Measurements from ENCODE around the gene GNB5. TPM values are rescaled to one million over a fixed set of nuclear protein-coding genes. Genes with fewer than 3 reads are reported as not detected.

Gene GNB5
- total and polyA plus RNA-seq, 4 donors, result 18.2 to 30.0 (median 27.1) TPM

DNA sequence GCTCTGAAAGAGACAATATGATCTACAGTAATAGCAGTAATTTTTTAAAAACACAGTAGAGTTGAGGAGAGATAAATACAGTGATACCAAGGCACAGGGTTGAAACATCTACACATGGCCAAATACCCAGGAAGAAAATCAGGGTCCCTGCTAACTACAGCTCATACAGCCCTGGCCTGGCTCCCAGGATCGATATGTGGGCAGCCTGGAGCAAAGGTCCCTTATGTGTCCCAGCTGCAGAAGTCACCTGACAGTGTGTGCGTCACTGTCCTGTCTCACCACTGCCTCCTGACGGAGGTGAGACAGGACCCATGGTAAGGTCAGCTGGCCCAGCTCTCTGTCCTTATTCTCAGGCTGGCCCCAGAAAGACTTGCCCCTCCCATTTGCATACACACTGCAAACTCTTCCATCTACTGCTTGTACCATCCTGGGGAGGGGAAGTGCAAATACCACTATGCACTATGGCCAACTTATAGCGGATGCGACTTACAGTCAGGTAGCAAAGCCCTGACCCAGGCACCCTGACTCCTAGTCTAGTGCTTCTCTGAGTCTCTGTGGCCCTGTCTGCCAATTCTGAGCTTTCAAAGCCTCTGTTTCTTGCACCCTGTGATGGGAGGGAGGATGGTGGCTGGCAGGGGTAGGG lies 56.6 kb downstream of the GNB5 start:
- Histone ChIP-seq H3K36me3 (ENCODE audit: control insufficient read depth in 1 of 2, insufficient read depth in 2 of 2, low read length in 1 of 2) (peaks cover 3 to 9% of the 10 kb centered on the region in 2 donors), H3K27me3 (ENCODE audit: control insufficient read depth in 1 of 2, insufficient read depth in 2 of 2, low read length in 1 of 2) (no peaks in the 10 kb centered on the region), H3K4me3 (ENCODE audit: low read length in 2 of 2) (no peak overlapping the region), H3K27ac (ENCODE audit: low read depth in 1 of 2, low read length in 2 of 2) (no peak overlapping the region), H3K9me3 (ENCODE audit: control insufficient read depth, low read length) (no peaks in the 10 kb centered on the region), H3K4me1 (ENCODE audit: control insufficient read depth in 1 of 2, insufficient read depth in 2 of 2, low read length in 2 of 2) (no peaks in the 10 kb centered on the region)
- ATAC-seq (ENCODE audit: low FRiP score) (no peak), DNase-seq (no peak)
- WGBS, 2 donors, result 91 to 94% methylated on average over 5 of the region's 5 CpGs
- intact Hi-C loops (cut with DNase I), result loop anchor here in 1 of 2 donors (10.0 kb wide), 1 partner anchor 180 kb away; no protein-coding TSS in a partner anchor

DNA sequence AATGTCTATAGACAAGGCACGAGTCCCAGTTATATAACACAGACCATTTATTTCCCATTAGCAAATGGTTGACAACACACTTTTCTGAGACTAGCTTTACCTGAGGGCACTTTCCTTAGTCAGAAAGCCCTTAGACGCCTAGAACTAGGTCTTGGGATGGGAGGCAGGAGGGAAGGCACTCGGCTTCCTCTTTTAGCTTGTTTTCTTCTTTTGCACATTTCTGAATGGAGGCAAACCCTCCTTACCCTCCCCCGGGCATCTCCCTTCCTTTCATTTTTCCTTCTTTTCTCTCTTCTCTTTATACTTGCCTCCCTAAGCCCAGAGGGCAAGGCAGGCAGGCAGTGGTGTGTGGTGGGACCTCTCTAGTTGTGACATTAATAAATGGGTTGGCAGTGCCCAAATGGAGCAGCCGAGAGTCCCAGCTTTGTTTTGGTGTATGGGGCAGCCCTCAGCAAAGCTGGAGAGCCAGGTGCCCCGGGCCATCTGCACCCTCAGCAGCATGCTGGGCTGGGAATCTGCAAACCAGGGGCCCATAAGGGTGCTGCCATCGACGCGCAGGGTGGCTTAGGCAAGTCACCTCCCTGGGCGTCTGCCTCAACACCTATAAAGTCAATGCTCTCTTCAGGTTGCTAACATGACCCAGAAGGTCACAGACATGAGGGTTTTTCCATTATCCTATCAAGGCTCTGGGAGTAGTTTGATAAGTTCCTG lies 57.5 kb downstream of the GNB5 start:
- no peaks in the 10 kb centered on the region for H3K4me1 ChIP-seq (ENCODE audit: control insufficient read depth in 1 of 2, insufficient read depth in 2 of 2, low read length in 2 of 2)
- DNase-seq (no peak), ATAC-seq (ENCODE audit: low FRiP score) (no peak)
- H3K36me3 ChIP-seq (ENCODE audit: control insufficient read depth in 1 of 2, insufficient read depth in 2 of 2, low read length in 1 of 2), result peaks cover 3 to 9% of the 10 kb centered on the region in 2 donors
- H3K27ac ChIP-seq (ENCODE audit: low read depth in 1 of 2, low read length in 2 of 2), result no peak overlapping the region
- 95 to 96% methylated on average over 10 of the region's 10 CpGs for WGBS, 2 donors
- no peaks in the 10 kb centered on the region for H3K9me3 ChIP-seq (ENCODE audit: control insufficient read depth, low read length)
- no peak overlapping the region for H3K4me3 ChIP-seq (ENCODE audit: low read length in 2 of 2)
- H3K27me3 ChIP-seq (ENCODE audit: control insufficient read depth in 1 of 2, insufficient read depth in 2 of 2, low read length in 1 of 2), result no peaks in the 10 kb centered on the region
- intact Hi-C loops (cut with DNase I), result loop anchor here in 1 of 2 donors (10.0 kb wide), 1 partner anchor 179 kb away; no protein-coding TSS in a partner anchor

DNA sequence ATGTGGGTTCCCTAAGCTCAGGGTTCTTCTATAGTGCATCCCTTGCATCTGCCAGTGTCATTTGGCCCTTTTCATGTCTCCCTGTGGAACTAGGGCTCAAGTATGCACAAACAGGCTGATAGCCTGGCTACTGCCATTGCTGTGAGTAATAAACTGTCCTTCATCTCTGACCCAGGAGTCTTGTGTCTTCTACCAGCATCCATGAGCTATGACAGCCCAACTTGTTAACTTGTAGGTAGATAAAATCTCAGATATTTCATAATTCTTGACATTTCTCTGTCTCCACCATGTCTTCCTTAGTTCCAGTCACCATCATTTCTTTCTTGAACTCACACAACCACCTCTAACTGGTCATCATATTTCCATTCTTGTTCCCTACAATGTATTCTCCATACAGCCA lies 59.1 kb downstream of the GNB5 start:
- H3K4me3 ChIP-seq (ENCODE audit: low read length in 2 of 2), result no peak overlapping the region
- H3K36me3 ChIP-seq (ENCODE audit: control insufficient read depth in 1 of 2, insufficient read depth in 2 of 2, low read length in 1 of 2), result peaks cover 3 to 11% of the 10 kb centered on the region in 2 donors
- H3K27ac ChIP-seq (ENCODE audit: low read depth in 1 of 2, low read length in 2 of 2), result no peak overlapping the region
- ATAC-seq (ENCODE audit: low FRiP score) (no peak), DNase-seq (no peak)
- H3K9me3 ChIP-seq (ENCODE audit: control insufficient read depth, low read length), result no peaks in the 10 kb centered on the region
- intact Hi-C loops (cut with DNase I), result loop anchor here in 1 of 2 donors (10.0 kb wide), 1 partner anchor 177 kb away; no protein-coding TSS in a partner anchor
- no peaks in the 10 kb centered on the region for H3K4me1 ChIP-seq (ENCODE audit: control insufficient read depth in 1 of 2, insufficient read depth in 2 of 2, low read length in 2 of 2)
- H3K27me3 ChIP-seq (ENCODE audit: control insufficient read depth in 1 of 2, insufficient read depth in 2 of 2, low read length in 1 of 2), result no peaks in the 10 kb centered on the region

DNA sequence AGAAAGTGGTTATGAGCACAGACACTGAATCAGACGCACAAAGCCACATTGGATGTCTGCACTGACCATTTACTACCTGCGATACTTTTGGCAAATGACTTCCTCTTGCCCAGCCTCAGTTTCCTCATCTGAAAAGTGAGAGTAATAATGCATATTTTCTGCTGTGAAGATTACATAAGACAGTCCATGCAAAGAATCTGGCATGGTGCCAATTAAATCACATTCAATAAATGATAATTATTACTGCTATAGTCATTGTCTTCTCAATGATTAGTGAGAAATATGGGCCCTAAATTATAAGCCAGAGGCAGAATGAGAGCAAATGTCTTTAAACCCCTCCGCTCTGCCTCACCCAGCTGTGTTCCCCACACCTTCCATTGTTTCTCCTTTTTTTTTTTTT lies 62.6 kb downstream of the GNB5 start:
- no peak for ATAC-seq (ENCODE audit: low FRiP score)
- 99 to 100% methylated on average over 3 of the region's 3 CpGs for WGBS, 2 donors
- DNase-seq, result no peak
- intact Hi-C loops (cut with DNase I), result no loop called here
- Histone ChIP-seq H3K27ac (ENCODE audit: low read depth in 1 of 2, low read length in 2 of 2) (no peak overlapping the region), H3K27me3 (ENCODE audit: control insufficient read depth in 1 of 2, insufficient read depth in 2 of 2, low read length in 1 of 2) (no peaks in the 10 kb centered on the region), H3K36me3 (ENCODE audit: control insufficient read depth in 1 of 2, insufficient read depth in 2 of 2, low read length in 1 of 2) (peaks cover 3 to 12% of the 10 kb centered on the region in 2 donors), H3K4me3 (ENCODE audit: low read length in 2 of 2) (no peak overlapping the region), H3K4me1 (ENCODE audit: control insufficient read depth in 1 of 2, insufficient read depth in 2 of 2, low read length in 2 of 2) (no peaks in the 10 kb centered on the region), H3K9me3 (ENCODE audit: control insufficient read depth, low read length) (no peaks in the 10 kb centered on the region)

DNA sequence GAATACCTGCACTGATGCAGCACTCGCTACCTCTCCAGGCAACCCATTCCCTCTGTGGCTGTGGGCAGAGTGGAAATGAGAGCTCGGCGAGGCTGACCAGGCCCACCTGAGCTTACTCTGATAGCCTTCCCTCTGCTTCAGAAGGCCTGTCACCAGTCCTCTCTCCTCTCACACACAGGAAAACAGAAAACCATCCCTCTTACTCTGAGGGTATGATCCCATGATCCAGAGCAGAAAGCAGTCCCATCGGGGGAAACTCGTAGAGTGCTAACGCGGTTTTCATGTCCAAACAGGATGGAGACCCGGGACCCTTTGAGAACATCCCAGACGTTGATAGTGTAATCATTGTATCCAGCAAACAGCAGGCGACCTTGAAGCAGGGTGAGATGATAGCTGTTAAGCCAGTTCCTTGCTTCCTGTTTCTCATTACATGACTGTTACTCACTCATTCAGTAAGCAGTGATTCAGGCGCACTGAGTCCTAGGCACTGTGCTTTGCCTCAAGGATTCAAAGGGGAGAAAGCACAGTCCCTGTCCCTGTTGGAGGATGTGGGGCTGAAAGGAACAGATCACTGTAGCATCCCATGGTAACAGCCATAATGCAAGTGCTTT lies 66.8 kb downstream of the GNB5 start:
- no peak overlapping the region for H3K4me3 ChIP-seq (ENCODE audit: low read length in 2 of 2)
- WGBS, 2 donors, result 91 to 92% methylated on average over 11 of the region's 11 CpGs

DNA sequence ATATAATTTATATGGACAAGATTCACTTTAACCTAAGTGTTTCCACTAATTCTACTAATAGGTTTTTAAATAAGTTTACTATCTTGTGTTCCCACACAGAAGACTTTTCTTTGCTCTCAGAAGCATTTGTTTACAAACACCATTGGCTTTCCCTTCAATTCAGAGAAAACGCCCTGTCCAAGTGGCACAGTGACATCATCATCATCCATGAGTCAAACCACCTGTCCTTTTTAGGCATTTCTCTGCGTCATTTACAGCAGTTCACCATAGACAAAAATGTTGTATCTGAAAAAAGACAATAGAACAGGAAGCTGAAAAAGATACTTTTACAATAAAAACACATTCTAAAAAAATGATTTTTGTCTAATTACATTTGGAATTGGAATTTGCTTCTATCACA lies 69.3 kb downstream of the GNB5 start:
- 90 to 93% methylated on average over 2 of the region's 2 CpGs for WGBS, 2 donors
- peaks cover 0 to 7% of the 10 kb centered on the region in 2 donors for H3K36me3 ChIP-seq (ENCODE audit: control insufficient read depth in 1 of 2, insufficient read depth in 2 of 2, low read length in 1 of 2)
- no peak overlapping the region for H3K4me3 ChIP-seq (ENCODE audit: low read length in 2 of 2)
- intact Hi-C loops (cut with DNase I), result no loop called here
- no peaks in the 10 kb centered on the region for H3K27me3 ChIP-seq (ENCODE audit: control insufficient read depth in 1 of 2, insufficient read depth in 2 of 2, low read length in 1 of 2)
- no peak overlapping the region for H3K27ac ChIP-seq (ENCODE audit: low read depth in 1 of 2, low read length in 2 of 2)
- no peak for DNase-seq
- no peaks in the 10 kb centered on the region for H3K4me1 ChIP-seq (ENCODE audit: control insufficient read depth in 1 of 2, insufficient read depth in 2 of 2, low read length in 2 of 2)
- ATAC-seq (ENCODE audit: low FRiP score), result no peak
- H3K9me3 ChIP-seq (ENCODE audit: control insufficient read depth, low read length), result no peaks in the 10 kb centered on the region

More for the DNA sequence above, 66.8 kb downstream of the GNB5 start:
- no peaks in the 10 kb centered on the region for H3K9me3 ChIP-seq (ENCODE audit: control insufficient read depth, low read length)
- intact Hi-C loops (cut with DNase I), result no loop called here
- no peaks in the 10 kb centered on the region for H3K27me3 ChIP-seq (ENCODE audit: control insufficient read depth in 1 of 2, insufficient read depth in 2 of 2, low read length in 1 of 2)
- H3K27ac ChIP-seq (ENCODE audit: low read depth in 1 of 2, low read length in 2 of 2), result no peak overlapping the region
- ATAC-seq (ENCODE audit: low FRiP score) (no peak), DNase-seq (no peak)
- H3K36me3 ChIP-seq (ENCODE audit: control insufficient read depth in 1 of 2, insufficient read depth in 2 of 2, low read length in 1 of 2), result peaks cover 0 to 9% of the 10 kb centered on the region in 2 donors
- H3K4me1 ChIP-seq (ENCODE audit: control insufficient read depth in 1 of 2, insufficient read depth in 2 of 2, low read length in 2 of 2), result no peaks in the 10 kb centered on the region

DNA sequence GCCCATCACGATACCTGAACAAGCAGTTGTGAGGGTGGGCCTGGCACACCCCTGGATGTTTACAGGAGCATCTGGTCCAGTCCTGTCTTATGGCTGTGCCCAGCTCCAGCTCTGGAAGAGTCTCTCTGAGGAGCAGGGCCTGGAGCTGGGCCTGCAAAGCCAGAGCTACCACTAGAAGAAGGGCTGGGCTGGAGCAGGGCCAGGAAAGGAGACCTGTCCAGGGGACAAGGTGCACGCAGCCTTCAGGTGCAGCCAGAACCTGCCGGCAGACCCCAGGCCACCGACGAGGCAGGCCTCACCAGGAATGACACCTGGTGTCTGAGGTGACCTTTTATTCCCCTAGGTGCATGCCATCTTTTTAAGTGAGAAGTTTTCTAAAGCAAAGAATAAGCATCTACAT lies 70.2 kb downstream of the GNB5 start:
- H3K4me3 ChIP-seq (ENCODE audit: low read length in 2 of 2), result no peak overlapping the region
- WGBS, 2 donors, result 93% methylated on average over 5 of the region's 5 CpGs
- no peaks in the 10 kb centered on the region for H3K27me3 ChIP-seq (ENCODE audit: control insufficient read depth in 1 of 2, insufficient read depth in 2 of 2, low read length in 1 of 2)
- ATAC-seq (ENCODE audit: low FRiP score) (no peak), DNase-seq (no peak)
- H3K9me3 ChIP-seq (ENCODE audit: control insufficient read depth, low read length), result no peaks in the 10 kb centered on the region
- intact Hi-C loops (cut with DNase I), result no loop called here
- no peaks in the 10 kb centered on the region for H3K4me1 ChIP-seq (ENCODE audit: control insufficient read depth in 1 of 2, insufficient read depth in 2 of 2, low read length in 2 of 2)
- H3K27ac ChIP-seq (ENCODE audit: low read depth in 1 of 2, low read length in 2 of 2), result no peak overlapping the region
- H3K36me3 ChIP-seq (ENCODE audit: control insufficient read depth in 1 of 2, insufficient read depth in 2 of 2, low read length in 1 of 2), result peaks cover 0 to 7% of the 10 kb centered on the region in 2 donors

DNA sequence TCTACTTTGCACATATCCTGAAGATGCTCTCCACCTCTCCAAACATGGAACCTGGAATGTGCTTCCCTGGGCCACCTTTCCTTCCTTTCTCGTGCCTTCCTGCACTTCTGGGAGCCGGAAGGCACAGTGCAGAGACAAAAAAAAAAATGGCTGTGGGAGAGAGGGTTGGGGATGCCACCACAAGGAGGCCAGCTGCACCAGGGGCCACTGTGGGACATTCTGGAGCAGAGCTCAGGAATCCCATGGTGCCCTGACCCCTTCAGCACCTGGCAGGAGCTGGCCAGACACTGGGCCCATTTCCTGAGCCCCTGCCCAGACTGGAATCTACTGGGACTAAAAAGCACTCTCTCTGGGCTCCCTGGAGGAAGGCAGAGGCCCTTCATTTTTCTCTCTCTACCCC lies 70.7 kb downstream of the GNB5 start:
- H3K36me3 ChIP-seq (ENCODE audit: control insufficient read depth in 1 of 2, insufficient read depth in 2 of 2, low read length in 1 of 2), result peaks cover 0 to 5% of the 10 kb centered on the region in 2 donors
- ATAC-seq (ENCODE audit: low FRiP score), result no peak
- no peak overlapping the region for H3K27ac ChIP-seq (ENCODE audit: low read depth in 1 of 2, low read length in 2 of 2)
- DNase-seq, result no peak
- intact Hi-C loops (cut with DNase I), result no loop called here
- WGBS, 2 donors, result 93 to 94% methylated on average over 2 of the region's 2 CpGs
- no peaks in the 10 kb centered on the region for H3K4me1 ChIP-seq (ENCODE audit: control insufficient read depth in 1 of 2, insufficient read depth in 2 of 2, low read length in 2 of 2)
- H3K27me3 ChIP-seq (ENCODE audit: control insufficient read depth in 1 of 2, insufficient read depth in 2 of 2, low read length in 1 of 2), result no peaks in the 10 kb centered on the region
- H3K4me3 ChIP-seq (ENCODE audit: low read length in 2 of 2), result no peak overlapping the region
- H3K9me3 ChIP-seq (ENCODE audit: control insufficient read depth, low read length), result no peaks in the 10 kb centered on the region

Data from aorta (tissue), 5 donors.